GM12864 (cell line): Measurements from ENCODE around the gene ALDH3B1.

ENCODE experiments used
- DNase-seq: peaks from one replicate; pipeline ENCODE4 v3.0.0-alpha.2; 2011; ENCODE audit warnings: low read depth
- H3K4me3 ChIP-seq: 2 replicates; pipeline ENCODE4 v1.5.1; 2011; ENCODE audit warnings: mild to moderate bottlenecking, low read depth, low read length, control low read depth
- TF ChIP-seq, protein P1 (sequence below): IDR thresholded peaks from 2 replicates; pipeline ENCODE4 v1.5.1; 2011; ENCODE audit warnings: low read depth, mild to moderate bottlenecking, moderate library complexity, low read length, control low read depth, inconsistent platforms; ENCODE audit errors: missing control alignments

The ALDH3B1 gene

GRCh38 chr11:68021167-68021787, 11.2 kb downstream of the ALDH3B1 start:
- TF ChIP-seq, protein P1, sequence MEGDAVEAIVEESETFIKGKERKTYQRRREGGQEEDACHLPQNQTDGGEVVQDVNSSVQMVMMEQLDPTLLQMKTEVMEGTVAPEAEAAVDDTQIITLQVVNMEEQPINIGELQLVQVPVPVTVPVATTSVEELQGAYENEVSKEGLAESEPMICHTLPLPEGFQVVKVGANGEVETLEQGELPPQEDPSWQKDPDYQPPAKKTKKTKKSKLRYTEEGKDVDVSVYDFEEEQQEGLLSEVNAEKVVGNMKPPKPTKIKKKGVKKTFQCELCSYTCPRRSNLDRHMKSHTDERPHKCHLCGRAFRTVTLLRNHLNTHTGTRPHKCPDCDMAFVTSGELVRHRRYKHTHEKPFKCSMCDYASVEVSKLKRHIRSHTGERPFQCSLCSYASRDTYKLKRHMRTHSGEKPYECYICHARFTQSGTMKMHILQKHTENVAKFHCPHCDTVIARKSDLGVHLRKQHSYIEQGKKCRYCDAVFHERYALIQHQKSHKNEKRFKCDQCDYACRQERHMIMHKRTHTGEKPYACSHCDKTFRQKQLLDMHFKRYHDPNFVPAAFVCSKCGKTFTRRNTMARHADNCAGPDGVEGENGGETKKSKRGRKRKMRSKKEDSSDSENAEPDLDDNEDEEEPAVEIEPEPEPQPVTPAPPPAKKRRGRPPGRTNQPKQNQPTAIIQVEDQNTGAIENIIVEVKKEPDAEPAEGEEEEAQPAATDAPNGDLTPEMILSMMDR: peak; percentile 36
- H3K4me3 ChIP-seq: no peak overlapping the region
- DNase-seq: no peak

GRCh38 chr11:68022531-68022930, 12.4 kb downstream of the ALDH3B1 start:
- H3K4me3 ChIP-seq: no peak overlapping the region
- TF ChIP-seq, protein P1: no peak
- no peak for DNase-seq

DNA sequence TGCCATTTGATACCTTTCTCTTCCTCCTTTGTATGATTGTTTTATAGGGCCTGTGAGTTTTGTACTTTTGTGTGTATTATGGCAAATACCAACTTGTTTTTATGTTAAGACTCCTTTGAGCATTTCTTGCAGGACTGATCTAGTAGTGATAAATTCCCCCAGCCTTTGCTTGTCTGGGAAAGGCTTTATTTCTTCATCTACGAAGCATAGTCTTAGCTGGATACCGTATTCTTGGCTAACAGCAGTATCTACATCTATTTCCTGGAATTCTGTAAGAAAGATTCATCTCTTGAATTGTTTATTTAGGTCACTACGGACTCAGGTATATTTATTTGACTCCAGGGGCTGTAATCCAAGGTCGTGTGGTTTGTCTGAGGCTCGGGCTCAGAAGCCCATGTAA, 14.4 kb downstream of the ALDH3B1 start:
- H3K4me3 ChIP-seq: no peak overlapping the region
- TF ChIP-seq, protein P1: no peak
- no peak for DNase-seq

DNA sequence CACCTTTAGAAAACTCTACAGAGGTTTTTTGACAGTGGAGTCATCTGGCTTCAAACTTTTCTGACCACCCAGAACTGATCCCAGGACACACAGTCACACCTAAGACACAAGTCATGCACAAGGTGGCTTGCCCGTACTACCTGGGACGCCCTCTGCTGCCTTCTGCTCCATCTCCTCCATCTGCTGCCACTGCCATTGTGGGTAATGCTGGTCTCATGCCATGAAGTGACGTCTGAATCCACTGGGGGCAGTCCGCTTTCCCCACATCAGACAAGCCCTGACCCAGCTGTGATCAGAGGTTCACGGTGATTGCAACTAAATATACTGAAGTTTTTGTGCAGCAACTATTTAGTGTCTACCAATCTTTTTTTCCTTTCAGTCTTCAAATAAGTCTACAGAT, 14.9 kb downstream of the ALDH3B1 start:
- TF ChIP-seq, protein P1: peak; percentile 28
- H3K4me3 ChIP-seq: no peak overlapping the region
- no peak for DNase-seq

GRCh38 chr11:68026391-68027105, 16.4 kb downstream of the ALDH3B1 start:
- TF ChIP-seq, protein P1: no peak
- H3K4me3 ChIP-seq: no peak overlapping the region
- DNase-seq: no peak

DNA sequence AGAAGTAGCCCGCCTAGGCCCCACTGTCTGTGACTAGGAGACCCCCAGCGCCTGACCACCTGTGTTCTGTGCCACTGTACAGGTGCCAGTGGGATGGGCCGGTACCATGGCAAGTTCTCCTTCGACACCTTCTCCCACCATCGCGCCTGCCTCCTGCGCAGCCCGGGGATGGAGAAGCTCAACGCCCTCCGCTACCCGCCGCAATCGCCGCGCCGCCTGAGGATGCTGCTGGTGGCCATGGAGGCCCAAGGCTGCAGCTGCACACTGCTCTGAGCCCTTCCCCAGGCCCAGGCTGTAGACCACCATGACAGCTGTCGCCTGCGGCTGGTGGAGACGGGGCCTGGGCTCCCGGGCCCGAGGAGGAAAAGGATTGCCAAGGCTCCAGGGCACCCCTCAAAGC, 17.5 kb downstream of the ALDH3B1 start:
- no peak for DNase-seq
- no peak overlapping the region for H3K4me3 ChIP-seq
- TF ChIP-seq, protein P1: no peak
